MCF 10A (cell line): ENCODE results near the gene ELAC1. TPM values are rescaled to one million over a fixed set of nuclear protein-coding genes. Genes with fewer than 3 reads are reported as not detected.

Source experiments
- BruUV-seq: library from RNA; stranded (reverse); fragments of 400-500 nt; replicated peaks from 2 replicates; lab custom pipeline; 2021; lab: Mats Ljungman, UMichigan
- CTCF ChIA-PET: fragments of 300-600 bp; sonication (Branson Sonifier 250); formaldehyde crosslinking; extraction: SDS; loops from one replicate; lab custom pipeline; 2021; ENCODE audit warnings: antibody characterized with exemption, inconsistent platforms; lab: Yijun Ruan, JAX
- POLR2A ChIA-PET: fragments of 300-600, 350-650 bp; sonication (Branson Sonifier 250); formaldehyde crosslinking; extraction: SDS; loops from one replicate; lab custom pipeline; 2020; ENCODE audit warnings: antibody characterized with exemption, inconsistent platforms; lab: Yijun Ruan, JAX
- DNase-seq: peaks from one replicate; pipeline ENCODE4 v3.0.0-alpha.2; 2018; ENCODE audit not compliant: unreplicated experiment
- H3K27ac Mint-ChIP-seq: one replicate; pipeline ENCODE4 v1.8.0; 2022; ENCODE audit warnings: mild to moderate bottlenecking, low read depth, mixed read lengths; ENCODE audit not compliant: unreplicated experiment
- H3K27me3 Mint-ChIP-seq: one replicate; pipeline ENCODE4 v1.8.0; 2022; ENCODE audit warnings: mixed read lengths; ENCODE audit not compliant: insufficient read depth, unreplicated experiment
- H3K36me3 Mint-ChIP-seq: one replicate; pipeline ENCODE4 v1.8.0; 2022; ENCODE audit warnings: mild to moderate bottlenecking, moderate library complexity, mixed read lengths; ENCODE audit not compliant: insufficient read depth, unreplicated experiment
- H3K4me1 Mint-ChIP-seq: one replicate; pipeline ENCODE4 v1.8.0; 2022; ENCODE audit warnings: mixed read lengths; ENCODE audit not compliant: insufficient read depth, unreplicated experiment
- H3K4me3 Mint-ChIP-seq: one replicate; pipeline ENCODE4 v1.8.0; 2022; ENCODE audit warnings: mild to moderate bottlenecking, moderate library complexity, mixed read lengths; ENCODE audit not compliant: unreplicated experiment
- H3K9me3 Mint-ChIP-seq: one replicate; pipeline ENCODE4 v1.8.0; 2022; ENCODE audit warnings: mixed read lengths; ENCODE audit not compliant: unreplicated experiment
- intact Hi-C: fragments of 100-400 bp; cut with micrococcal nuclease; formaldehyde crosslinking; loops from 2 replicates; pipeline ENCODE4 v1.14.1; 2022
- total RNA-seq: library from RNA; stranded (reverse); gene quantifications from 2 replicates; pipeline ENCODE4 v1.2.3, GENCODE V29; 2022
- TF ChIP-seq, protein P1 (sequence below): fragments of 200-600 bp; IDR thresholded peaks from one replicate; pipeline ENCODE4 v1.8.0; 2022; ENCODE audit warnings: antibody characterized with exemption, mild to moderate bottlenecking; ENCODE audit not compliant: unreplicated experiment

The ELAC1 gene
- total RNA-seq, 1 experiment from 2014 or later, result 14.0 TPM

DNA sequence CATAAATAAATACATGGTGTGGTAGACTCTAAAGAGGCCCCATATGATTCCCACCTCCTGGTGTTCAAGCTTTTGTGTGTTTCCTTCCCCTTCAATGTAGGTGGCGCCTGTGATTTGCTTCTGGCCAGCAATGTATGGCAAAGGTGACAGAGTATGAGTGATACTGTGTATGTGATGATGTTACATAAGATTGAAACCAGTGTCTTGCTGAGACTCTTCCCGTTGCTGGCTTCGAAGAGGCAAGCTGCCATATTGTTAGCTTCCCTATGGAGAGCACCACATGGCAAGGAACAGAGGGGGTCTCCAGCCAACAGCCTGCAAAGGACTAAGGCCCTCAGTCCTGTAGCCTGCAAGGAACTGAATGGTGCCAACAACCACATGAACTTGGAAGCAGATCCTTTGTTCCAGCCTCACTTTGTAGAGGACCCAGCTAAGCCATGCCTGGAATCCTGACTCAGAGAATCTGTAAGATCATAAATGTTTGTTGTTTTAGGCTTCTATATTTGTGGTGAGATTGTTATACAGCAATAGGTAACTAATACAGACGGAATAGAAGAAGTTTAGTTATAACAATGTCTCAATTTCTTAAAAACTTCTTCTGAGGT lies 60.5 kb downstream of the ELAC1 start:
- intact Hi-C loops, result loop anchor here (5.0 kb wide), 1 partner anchor 206 kb away; the partner anchor contains the start of gene MRO
- H3K36me3 Mint-ChIP-seq, result peaks cover 23% of the 10 kb centered on the region
- POLR2A ChIA-PET, result interaction anchor here (0.8 to 6.8 kb wide), 7 partner anchors 14 to 310 kb away, joined by 3 to 187 read pairs (median 22); partner anchors contain the start of gene ELAC1

DNA sequence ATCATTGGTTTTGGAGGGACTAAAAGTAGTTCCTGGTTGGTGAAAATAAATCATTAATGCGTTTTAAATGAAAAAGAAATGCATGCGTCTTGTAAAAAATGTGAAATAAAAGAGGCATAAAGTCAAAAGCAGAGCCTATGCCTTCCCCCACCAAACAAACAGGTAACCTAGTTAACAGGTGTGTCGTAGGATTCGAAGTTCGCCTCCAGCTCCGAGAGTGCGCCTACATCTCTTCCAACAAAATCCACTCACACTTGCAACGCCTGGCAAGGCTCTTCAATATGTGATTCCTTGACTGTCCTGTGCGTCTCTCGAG lies 61.5 kb downstream of the ELAC1 start:
- H3K4me1 Mint-ChIP-seq, result peaks cover 19% of the 10 kb centered on the region
- no peak for DNase-seq

More for the DNA sequence above, 60.5 kb downstream of the ELAC1 start:
- Mint-ChIP-seq H3K27ac (peak overlapping the region; percentile 100), H3K4me1 (peaks cover 19% of the 10 kb centered on the region), H3K27me3 (no peaks in the 10 kb centered on the region), H3K4me3 (peak overlapping the region; percentile 96), H3K9me3 (no peaks in the 10 kb centered on the region)
- DNase-seq, result peak; percentile 52
- CTCF ChIA-PET, result interaction anchor here (1.7 to 2.2 kb wide), 3 partner anchors 23 to 210 kb away, joined by 6 to 13 read pairs (median 11); partner anchors contain the start of gene MRO
- BruUV-seq, result no TSS peak
- TF ChIP-seq, protein P1, sequence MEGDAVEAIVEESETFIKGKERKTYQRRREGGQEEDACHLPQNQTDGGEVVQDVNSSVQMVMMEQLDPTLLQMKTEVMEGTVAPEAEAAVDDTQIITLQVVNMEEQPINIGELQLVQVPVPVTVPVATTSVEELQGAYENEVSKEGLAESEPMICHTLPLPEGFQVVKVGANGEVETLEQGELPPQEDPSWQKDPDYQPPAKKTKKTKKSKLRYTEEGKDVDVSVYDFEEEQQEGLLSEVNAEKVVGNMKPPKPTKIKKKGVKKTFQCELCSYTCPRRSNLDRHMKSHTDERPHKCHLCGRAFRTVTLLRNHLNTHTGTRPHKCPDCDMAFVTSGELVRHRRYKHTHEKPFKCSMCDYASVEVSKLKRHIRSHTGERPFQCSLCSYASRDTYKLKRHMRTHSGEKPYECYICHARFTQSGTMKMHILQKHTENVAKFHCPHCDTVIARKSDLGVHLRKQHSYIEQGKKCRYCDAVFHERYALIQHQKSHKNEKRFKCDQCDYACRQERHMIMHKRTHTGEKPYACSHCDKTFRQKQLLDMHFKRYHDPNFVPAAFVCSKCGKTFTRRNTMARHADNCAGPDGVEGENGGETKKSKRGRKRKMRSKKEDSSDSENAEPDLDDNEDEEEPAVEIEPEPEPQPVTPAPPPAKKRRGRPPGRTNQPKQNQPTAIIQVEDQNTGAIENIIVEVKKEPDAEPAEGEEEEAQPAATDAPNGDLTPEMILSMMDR, result no peak

GRCh38 chr18:51029694-51030536 lies 62.1 kb downstream of the ELAC1 start, which contains the start of gene SMAD4:
Gene SMAD4 (plus strand): TSS chr18:51030213. CDS start chr18:51047047, 16,834 bp downstream.
- Mint-ChIP-seq H3K27ac (peak within 1 kb of the TSS; percentile 100), H3K27me3 (no peaks in the 10 kb centered on the region), H3K4me1 (peaks cover 22% of the 10 kb centered on the region), H3K36me3 (peaks cover 26% of the 10 kb centered on the region), H3K4me3 (peak within 1 kb of the TSS; percentile 96), H3K9me3 (no peaks in the 10 kb centered on the region)
- POLR2A ChIA-PET, result interaction anchor here (0.6 to 6.8 kb wide), 44 partner anchors 10 to 1543 kb away, joined by 3 to 187 read pairs (median 4); partner anchors contain the start of genes C18orf32, ELAC1, MBD1 and ME2
- intact Hi-C loops, result loop anchor here (5.0 kb wide), 1 partner anchor 208 kb away; the partner anchor contains the start of gene MRO
- TF ChIP-seq, protein P1, result no peak
- no TSS peak for BruUV-seq
- CTCF ChIA-PET, result interaction anchor here (0.6 to 2.2 kb wide), 9 partner anchors 9 to 437 kb away, joined by 3 to 13 read pairs (median 5); partner anchors contain the start of gene MRO
- peak; percentile 96 for DNase-seq

More for the DNA sequence above, 61.5 kb downstream of the ELAC1 start:
- POLR2A ChIA-PET, result interaction anchor here (0.7 to 6.8 kb wide), 35 partner anchors 9 to 1542 kb away, joined by 3 to 187 read pairs (median 4); partner anchors contain the start of genes C18orf32, ELAC1, ME2 and SKA1
- Mint-ChIP-seq H3K36me3 (peaks cover 20% of the 10 kb centered on the region), H3K4me3 (peak overlapping the region; percentile 96), H3K27ac (peak overlapping the region; percentile 100), H3K9me3 (no peaks in the 10 kb centered on the region), H3K27me3 (no peaks in the 10 kb centered on the region)
- CTCF ChIA-PET, result interaction anchor here (0.6 to 2.2 kb wide), 6 partner anchors 9 to 437 kb away, joined by 3 to 13 read pairs (median 6); partner anchors contain the start of gene MRO
- TSS peak; percentile 49 for BruUV-seq
- intact Hi-C loops, result loop anchor here (5.0 kb wide), 1 partner anchor 207 kb away; the partner anchor contains the start of gene MRO
- TF ChIP-seq, protein P1, result no peak
